Stomach (tissue), 4 donors: ENCODE measurements around the gene SCAP.
"Not testable (repeated sequence)": the region's sequence is repeated elsewhere in the genome, so short reads cannot be mapped to it uniquely, and the experiment has no call there.

Experiments used
- CTCF ChIP-seq, 7 experiments: fragments of 450-650 bp in 4 of 7; fragments of 200-600 bp in 3 of 7; sonication (generic) in 3 of 7; IDR thresholded peaks; one replicate each; pipeline ENCODE4 v1.5.1; 2016 to 2019; ENCODE audit warnings: antibody characterized with exemption in 7 of 7, control low read depth in 2 of 7, mild to moderate bottlenecking in 1 of 7
- POLR2A ChIP-seq, 4 donors: fragments of 450-650 bp; IDR thresholded peaks; one replicate each; pipeline ENCODE4 v1.6.1; 2016; ENCODE audit warnings: antibody characterized with exemption in 4 of 4, control low read depth in 2 of 4, mild to moderate bottlenecking in 1 of 4, moderate library complexity in 1 of 4
- POLR2AphosphoS5 ChIP-seq, 3 donors: sonication (generic); formaldehyde crosslinking; IDR thresholded peaks; one replicate each; pipeline ENCODE4 v1.6.1; 2016; ENCODE audit warnings: antibody characterized with exemption in 3 of 3

GRCh38 chr3:47370020-47370419 is 105.7 kb downstream of the SCAP start:
- TF ChIP-seq CTCF, POLR2A, POLR2AphosphoS5 (IDR thresholded peaks at IDR 0.05): not testable (repeated sequence)
